Spinal cord (tissue), 10 donors: ENCODE measurements around the gene NHERF2. TPM values are rescaled to one million over a fixed set of nuclear protein-coding genes. Genes with fewer than 3 reads are reported as not detected.

ENCODE experiments used
- DNase-seq, 6 donors: peaks; one replicate each; pipeline versions ENCODE4 v3.0.0 to v3.0.0-alpha.2; 2013 to 2015; ENCODE audit warnings: low spot score in 6 of 6, low read depth in 4 of 6
- H3K27ac ChIP-seq: one replicate; pipeline ENCODE4 v1.5.1; 2013; ENCODE audit warnings: low read depth, low read length, control low read depth
- H3K27me3 ChIP-seq: one replicate; pipeline ENCODE4 v1.6.1; 2013; ENCODE audit warnings: low read length; ENCODE audit not compliant: control insufficient read depth, insufficient read depth
- H3K36me3 ChIP-seq: one replicate; pipeline ENCODE4 v1.6.1; 2013; ENCODE audit warnings: low read length; ENCODE audit not compliant: control insufficient read depth, insufficient read depth
- H3K4me1 ChIP-seq: one replicate; pipeline ENCODE4 v1.6.1; 2013; ENCODE audit warnings: low read length; ENCODE audit not compliant: control insufficient read depth, insufficient read depth
- H3K4me3 ChIP-seq: one replicate; pipeline ENCODE4 v1.5.1; 2013; ENCODE audit warnings: low read depth, low read length, control low read depth
- H3K9me3 ChIP-seq: one replicate; pipeline ENCODE4 v1.6.1; 2013; ENCODE audit warnings: low read length; ENCODE audit not compliant: control insufficient read depth, insufficient read depth
- WGBS: methylation state at CpG from one replicate; pipeline ENCODE4 v1.1.5; 2013; ENCODE audit warnings: missing lambda C conversion rate; ENCODE audit not compliant: insufficient coverage; 5-methylcytosine and 5-hydroxymethylcytosine counted together
- polyA plus RNA-seq, 2 donors: library from polyadenylated mRNA; unstranded; fragments of 120-200 nt; gene quantifications; one replicate each; pipeline ENCODE4 v1.2.1, GENCODE V29; 2013; ENCODE audit not compliant: insufficient read length in 2 of 2
- total RNA-seq, 2 donors: library from RNA; depleted of rRNA in 1 of 2; stranded (reverse); fragments of 120-200 nt in 1 of 2; fragments of >200 nt in 1 of 2; gene quantifications; one replicate each; pipeline versions ENCODE4 v1.2.3 to v1.2.4, GENCODE V29; 2013 to 2014
- donor health status: healthy.

Gene NHERF2
- total and polyA plus RNA-seq, 4 donors, result 25.6 to 95.7 (median 67.8) TPM

GRCh38 chr16:2045965-2046892, 19.5 kb downstream of the NHERF2 start:
- no peaks in the 10 kb centered on the region for H3K27me3 ChIP-seq
- H3K4me1 ChIP-seq, result peaks cover 43% of the 10 kb centered on the region
- no peak overlapping the region for H3K4me3 ChIP-seq
- H3K27ac ChIP-seq, result no peak overlapping the region
- peaks cover 61% of the 10 kb centered on the region for H3K36me3 ChIP-seq
- WGBS, result 92% methylated on average over 7 of the region's 21 CpGs
- DNase-seq, result no peak
- H3K9me3 ChIP-seq, result no peaks in the 10 kb centered on the region

GRCh38 chr16:2046893-2047329, 20.2 kb downstream of the NHERF2 start:
- Histone ChIP-seq H3K27me3 (no peaks in the 10 kb centered on the region), H3K4me3 (peak overlapping the region; percentile 75), H3K36me3 (peaks cover 61% of the 10 kb centered on the region), H3K4me1 (peaks cover 42% of the 10 kb centered on the region), H3K9me3 (no peaks in the 10 kb centered on the region), H3K27ac (peak overlapping the region; percentile 4)
- DNase-seq, result no peak
- 22% methylated on average over 7 of the region's 8 CpGs for WGBS

- no peaks in the 10 kb centered on the region for H3K27me3 ChIP-seq
- peaks cover 61% of the 10 kb centered on the region for H3K36me3 ChIP-seq
- H3K4me1 ChIP-seq, result peaks cover 39% of the 10 kb centered on the region
- DNase-seq, result peak; percentile 88 to 98 (median 92)
- H3K9me3 ChIP-seq, result no peaks in the 10 kb centered on the region
- under 1% methylated on average over 80 of the region's 81 CpGs for WGBS
- H3K4me3 ChIP-seq, result peak within 1 kb of the TSS; percentile 75
- H3K27ac ChIP-seq, result peak within 1 kb of the TSS; percentile 4
Observed at GRCh38 chr16:2047330-2048115, 20.8 kb downstream of the NHERF2 start, which contains the start of the genes NTHL1 and TSC2. Gene NTHL1 (minus strand): TSS chr16:2047834. CDS start chr16:2047823, 11 bp downstream. Gene TSC2 (plus strand): TSS chr16:2047985. CDS start chr16:2048616, 631 bp downstream.

- peaks cover 64% of the 10 kb centered on the region for H3K36me3 ChIP-seq
- WGBS, result under 1% methylated on average over 30 of the region's 30 CpGs
- H3K4me3 ChIP-seq, result peak overlapping the region; percentile 75
- peaks cover 37% of the 10 kb centered on the region for H3K4me1 ChIP-seq
- H3K27me3 ChIP-seq, result no peaks in the 10 kb centered on the region
- no peaks in the 10 kb centered on the region for H3K9me3 ChIP-seq
- DNase-seq, result no peak
- no peak overlapping the region for H3K27ac ChIP-seq
Observed at GRCh38 chr16:2048116-2048543, 21.4 kb downstream of the NHERF2 start.

GRCh38 chr16:2053211-2053610, 26.5 kb downstream of the NHERF2 start:
- H3K9me3 ChIP-seq, result no peaks in the 10 kb centered on the region
- H3K36me3 ChIP-seq, result peaks cover 84% of the 10 kb centered on the region
- H3K27ac ChIP-seq, result no peak overlapping the region
- no peak for DNase-seq
- WGBS, result 95% methylated on average over 21 of the region's 21 CpGs
- no peaks in the 10 kb centered on the region for H3K27me3 ChIP-seq
- H3K4me1 ChIP-seq, result peaks cover 13% of the 10 kb centered on the region
- no peak overlapping the region for H3K4me3 ChIP-seq

GRCh38 chr16:2053897-2054296, 27.2 kb downstream of the NHERF2 start:
- Histone ChIP-seq H3K9me3 (no peaks in the 10 kb centered on the region), H3K4me3 (no peak overlapping the region), H3K27me3 (no peaks in the 10 kb centered on the region), H3K27ac (no peak overlapping the region), H3K36me3 (peaks cover 90% of the 10 kb centered on the region), H3K4me1 (peaks cover 6% of the 10 kb centered on the region)
- no peak for DNase-seq
- WGBS, result 93% methylated on average over 17 of the region's 17 CpGs

- DNase-seq, result no peak
- H3K4me1 ChIP-seq, result peaks cover 4% of the 10 kb centered on the region
- H3K36me3 ChIP-seq, result peaks cover 95% of the 10 kb centered on the region
- 94% methylated on average over 26 of the region's 29 CpGs for WGBS
- H3K9me3 ChIP-seq, result no peaks in the 10 kb centered on the region
- H3K27me3 ChIP-seq, result no peaks in the 10 kb centered on the region
- no peak overlapping the region for H3K4me3 ChIP-seq
- H3K27ac ChIP-seq, result no peak overlapping the region
Observed at GRCh38 chr16:2054543-2055245, 28.0 kb downstream of the NHERF2 start.

- WGBS, result 80% methylated on average over 15 of the region's 15 CpGs
- no peaks in the 10 kb centered on the region for H3K27me3 ChIP-seq
- no peak for DNase-seq
Observed at GRCh38 chr16:2056077-2056476, 29.4 kb downstream of the NHERF2 start.

More at GRCh38 chr16:2056077-2056476, 29.4 kb downstream of the NHERF2 start:
- Histone ChIP-seq H3K4me3 (no peak overlapping the region), H3K9me3 (no peaks in the 10 kb centered on the region), H3K27ac (no peak overlapping the region), H3K36me3 (peaks cover 96% of the 10 kb centered on the region), H3K4me1 (peaks cover 4% of the 10 kb centered on the region)
